Activated naive CD8-positive, alpha-beta T cell treated with anti-CD3 and anti-CD28 coated beads, Interleukin-2, amount 50 U/mL, for 24 hours (primary cell): ENCODE measurements around the gene WHAMM.
A peak's percentile ranks its signal among the peaks of the same experiment; 100 is the strongest.
"Not testable (repeated sequence)": the region's sequence is repeated elsewhere in the genome, so short reads cannot be mapped to it uniquely, and the experiment has no call there.

Source experiments
- ATAC-seq: fragments of 150-1000 bp; cut with Tn5 transposase; one replicate; pipeline ENCODE4 v1.10.0; 2021
- DNase-seq: peaks from one replicate; pipeline ENCODE4 v3.0.0; 2021
- H3K27ac Mint-ChIP-seq: one replicate; pipeline ENCODE4 v1.8.0; 2021; ENCODE audit warnings: mild to moderate bottlenecking, mixed read lengths
- H3K27me3 Mint-ChIP-seq: one replicate; pipeline ENCODE4 v1.8.0; 2021; ENCODE audit warnings: mixed read lengths
- H3K36me3 Mint-ChIP-seq: one replicate; pipeline ENCODE4 v1.8.0; 2021; ENCODE audit warnings: low read depth, mixed read lengths
- H3K4me1 Mint-ChIP-seq: one replicate; pipeline ENCODE4 v1.8.0; 2021; ENCODE audit warnings: mixed read lengths
- H3K4me3 Mint-ChIP-seq: one replicate; pipeline ENCODE4 v1.8.0; 2021; ENCODE audit warnings: mild to moderate bottlenecking, moderate library complexity, mixed read lengths
- H3K9me3 Mint-ChIP-seq: one replicate; pipeline ENCODE4 v1.8.0; 2021; ENCODE audit warnings: mixed read lengths

The WHAMM gene

DNA sequence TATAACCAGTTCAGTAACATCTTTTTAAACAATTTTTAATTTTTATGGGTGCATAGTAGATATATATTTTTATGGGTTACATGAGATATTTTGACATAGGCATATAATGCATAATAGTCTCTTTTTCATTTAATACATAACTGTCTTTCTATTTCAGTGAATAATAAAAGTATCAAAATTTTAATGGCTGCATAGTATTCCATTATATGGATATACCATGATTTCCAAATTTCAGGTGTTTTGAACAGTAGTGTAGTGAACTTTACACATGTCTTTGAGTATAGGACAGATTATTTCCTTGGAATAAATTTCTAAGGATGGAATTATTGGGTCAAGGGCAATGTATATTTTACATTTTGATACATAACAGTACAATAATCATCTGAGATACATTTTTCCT is 10.7 kb downstream of the WHAMM start:
- peaks cover 7% of the 10 kb centered on the region for H3K4me1 Mint-ChIP-seq
- DNase-seq (no peak), ATAC-seq (no peak)
- H3K36me3 Mint-ChIP-seq = peaks cover 50% of the 10 kb centered on the region
- no peaks in the 10 kb centered on the region for H3K9me3 Mint-ChIP-seq
- no peaks in the 10 kb centered on the region for H3K27me3 Mint-ChIP-seq
- no peak overlapping the region for H3K4me3 Mint-ChIP-seq
- no peak overlapping the region for H3K27ac Mint-ChIP-seq

DNA sequence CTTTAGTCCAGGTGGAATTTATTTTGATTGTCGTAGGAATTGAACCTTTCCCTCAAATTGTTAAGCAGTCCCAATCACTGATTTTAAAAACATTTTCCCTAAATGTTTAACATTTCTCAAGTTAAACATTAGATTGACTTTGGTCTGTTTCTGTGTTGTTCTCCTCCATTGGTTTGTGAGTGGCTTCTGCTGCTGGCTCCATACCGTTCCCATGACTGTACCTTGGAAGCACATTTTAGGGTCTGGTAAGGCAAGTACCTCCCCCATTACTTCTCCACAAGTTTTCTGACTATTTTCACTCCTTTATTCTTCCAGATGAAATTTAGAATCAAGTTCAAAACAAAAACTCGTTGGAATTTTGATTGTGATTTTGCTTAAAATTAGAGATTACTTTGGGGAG is 12.0 kb downstream of the WHAMM start:
- H3K27me3 Mint-ChIP-seq, H3K27ac Mint-ChIP-seq, H3K4me3 Mint-ChIP-seq, H3K4me1 Mint-ChIP-seq, DNase-seq, H3K9me3 Mint-ChIP-seq, ATAC-seq: not testable (repeated sequence)
- peaks cover 42% of the 10 kb centered on the region for H3K36me3 Mint-ChIP-seq

DNA sequence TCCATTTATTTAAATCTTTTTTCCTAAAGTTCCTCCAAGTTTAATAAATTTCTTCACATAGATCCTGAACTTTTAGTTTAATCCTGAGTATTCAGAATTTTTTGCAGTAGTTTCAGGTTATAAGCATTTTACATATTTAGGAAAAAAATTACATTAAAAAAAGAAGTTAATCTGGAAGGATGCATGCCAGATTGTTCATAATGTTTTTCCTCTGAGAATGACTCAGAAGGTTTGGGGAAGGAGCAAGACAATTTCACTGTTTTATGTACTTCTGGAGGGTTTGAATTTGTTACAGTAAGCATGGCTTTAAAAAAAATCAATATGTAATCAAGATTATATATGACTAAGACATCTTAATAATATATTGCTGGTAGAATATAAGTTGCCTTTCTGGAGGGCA is 12.4 kb downstream of the WHAMM start:
- not testable (repeated sequence) for ATAC-seq, H3K9me3 Mint-ChIP-seq, H3K4me1 Mint-ChIP-seq, DNase-seq, H3K4me3 Mint-ChIP-seq, H3K27me3 Mint-ChIP-seq, H3K27ac Mint-ChIP-seq
- H3K36me3 Mint-ChIP-seq = peaks cover 43% of the 10 kb centered on the region

DNA sequence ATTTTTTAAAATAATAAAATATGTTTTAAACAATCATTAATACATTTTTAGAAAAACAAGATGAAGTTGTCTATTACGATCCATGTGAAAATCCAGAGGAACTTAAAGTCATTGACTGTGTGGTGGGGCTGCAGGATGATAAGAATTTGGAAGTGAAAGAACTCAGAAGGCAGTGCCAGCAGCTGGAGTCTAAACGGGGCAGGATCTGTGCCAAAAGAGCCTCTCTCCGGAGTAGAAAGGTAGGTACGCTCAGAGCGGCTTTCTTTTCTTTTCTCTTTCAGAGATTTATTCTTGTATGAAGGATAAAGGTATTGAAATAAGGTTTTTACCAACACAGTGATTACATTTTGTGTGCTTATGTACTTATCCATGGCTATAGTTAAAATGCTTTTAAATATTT is 13.6 kb downstream of the WHAMM start:
- H3K27me3 Mint-ChIP-seq = no peaks in the 10 kb centered on the region
- DNase-seq = no peak
- no peaks in the 10 kb centered on the region for H3K9me3 Mint-ChIP-seq
- no peak overlapping the region for H3K4me3 Mint-ChIP-seq
- peaks cover 2% of the 10 kb centered on the region for H3K4me1 Mint-ChIP-seq
- ATAC-seq = no peak
- H3K27ac Mint-ChIP-seq = no peak overlapping the region
- peaks cover 44% of the 10 kb centered on the region for H3K36me3 Mint-ChIP-seq

DNA sequence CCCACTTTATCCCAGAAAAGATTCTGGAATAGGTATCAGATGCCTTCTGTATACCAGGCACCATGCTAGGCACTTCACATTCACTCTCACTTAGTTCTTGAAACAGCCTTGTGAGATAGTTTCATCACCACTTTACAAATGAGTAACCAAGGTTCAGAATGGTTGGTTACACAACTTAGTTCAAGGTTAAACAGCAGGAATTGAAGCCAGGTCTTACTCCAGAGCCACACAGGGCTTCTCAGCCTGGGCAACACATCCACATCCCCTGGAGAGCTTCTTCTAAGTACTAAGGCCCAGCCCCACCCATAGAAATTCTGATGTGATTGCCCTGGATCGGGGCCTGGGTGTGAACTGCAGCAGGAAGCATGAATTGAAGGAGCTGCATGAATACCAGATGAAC is 18.6 kb downstream of the WHAMM start:
- H3K27ac Mint-ChIP-seq = no peak overlapping the region
- DNase-seq (no peak), ATAC-seq (no peak)
- H3K4me1 Mint-ChIP-seq = peaks cover 31% of the 10 kb centered on the region
- H3K4me3 Mint-ChIP-seq = no peak overlapping the region
- no peaks in the 10 kb centered on the region for H3K9me3 Mint-ChIP-seq
- peaks cover 47% of the 10 kb centered on the region for H3K36me3 Mint-ChIP-seq
- no peaks in the 10 kb centered on the region for H3K27me3 Mint-ChIP-seq

DNA sequence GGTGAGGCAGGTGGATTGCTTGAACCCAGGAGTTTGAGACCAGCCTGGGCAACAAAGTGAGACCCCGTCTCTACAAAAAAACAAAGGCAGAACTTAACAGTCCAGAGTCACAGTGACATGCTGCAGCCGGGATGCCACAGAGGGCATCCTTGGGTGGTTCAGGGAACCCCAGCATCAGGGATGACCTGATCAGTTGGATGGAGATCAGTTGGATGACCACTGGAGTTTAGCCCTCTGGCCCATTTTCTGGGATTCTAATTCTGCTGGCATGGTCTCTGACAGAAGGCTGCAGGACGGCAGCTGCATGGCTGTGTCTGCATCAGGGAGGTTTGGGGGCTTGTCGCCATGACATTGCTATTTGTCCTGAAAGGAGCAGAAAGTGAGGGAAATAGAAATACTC is 19.8 kb downstream of the WHAMM start:
- peaks cover 55% of the 10 kb centered on the region for H3K36me3 Mint-ChIP-seq
- H3K4me1 Mint-ChIP-seq = peaks cover 35% of the 10 kb centered on the region
- H3K4me3 Mint-ChIP-seq = no peak overlapping the region
- no peak for DNase-seq
- ATAC-seq = no peak
- H3K27me3 Mint-ChIP-seq = no peaks in the 10 kb centered on the region
- no peak overlapping the region for H3K27ac Mint-ChIP-seq
- H3K9me3 Mint-ChIP-seq = no peaks in the 10 kb centered on the region

DNA sequence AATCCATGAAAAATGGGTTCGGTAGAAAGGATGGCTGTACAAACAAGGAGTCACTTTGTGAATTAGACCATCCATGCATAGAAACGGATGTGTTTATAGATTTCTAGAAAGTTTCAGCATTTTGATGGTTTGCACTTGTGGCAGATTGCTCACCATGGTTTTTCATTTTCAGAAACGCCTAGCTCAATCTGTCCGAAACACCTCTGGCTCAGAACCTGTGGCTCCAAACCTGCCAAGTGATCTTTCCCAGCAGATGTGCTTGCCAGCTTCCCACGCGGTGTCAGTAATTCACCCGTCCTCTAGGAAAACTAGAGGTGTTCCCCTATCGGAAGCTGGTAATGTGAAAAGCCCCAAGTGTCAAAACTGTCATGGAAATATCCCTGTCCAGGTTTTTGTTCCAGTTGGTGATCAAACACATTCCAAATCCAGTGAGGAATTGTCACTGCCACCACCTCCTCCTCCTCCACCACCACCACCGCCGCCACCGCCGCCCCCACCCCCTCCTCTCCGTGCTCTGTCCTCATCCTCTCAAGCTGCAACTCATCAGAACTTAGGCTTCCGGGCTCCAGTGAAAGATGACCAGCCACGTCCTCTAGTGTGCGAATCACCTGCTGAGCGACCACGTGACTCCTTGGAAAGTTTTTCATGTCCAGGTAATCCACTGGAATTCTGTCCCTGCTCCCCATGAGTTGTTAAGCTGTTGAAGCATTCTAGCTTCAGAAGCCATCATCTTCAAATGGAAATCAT is 21.2 kb downstream of the WHAMM start:
- no peak for ATAC-seq
- Mint-ChIP-seq H3K4me1 (peaks cover 35% of the 10 kb centered on the region), H3K27me3 (no peaks in the 10 kb centered on the region), H3K27ac (peak overlapping the region; percentile 21), H3K9me3 (no peaks in the 10 kb centered on the region), H3K4me3 (no peak overlapping the region), H3K36me3 (peaks cover 63% of the 10 kb centered on the region)
- no peak for DNase-seq

DNA sequence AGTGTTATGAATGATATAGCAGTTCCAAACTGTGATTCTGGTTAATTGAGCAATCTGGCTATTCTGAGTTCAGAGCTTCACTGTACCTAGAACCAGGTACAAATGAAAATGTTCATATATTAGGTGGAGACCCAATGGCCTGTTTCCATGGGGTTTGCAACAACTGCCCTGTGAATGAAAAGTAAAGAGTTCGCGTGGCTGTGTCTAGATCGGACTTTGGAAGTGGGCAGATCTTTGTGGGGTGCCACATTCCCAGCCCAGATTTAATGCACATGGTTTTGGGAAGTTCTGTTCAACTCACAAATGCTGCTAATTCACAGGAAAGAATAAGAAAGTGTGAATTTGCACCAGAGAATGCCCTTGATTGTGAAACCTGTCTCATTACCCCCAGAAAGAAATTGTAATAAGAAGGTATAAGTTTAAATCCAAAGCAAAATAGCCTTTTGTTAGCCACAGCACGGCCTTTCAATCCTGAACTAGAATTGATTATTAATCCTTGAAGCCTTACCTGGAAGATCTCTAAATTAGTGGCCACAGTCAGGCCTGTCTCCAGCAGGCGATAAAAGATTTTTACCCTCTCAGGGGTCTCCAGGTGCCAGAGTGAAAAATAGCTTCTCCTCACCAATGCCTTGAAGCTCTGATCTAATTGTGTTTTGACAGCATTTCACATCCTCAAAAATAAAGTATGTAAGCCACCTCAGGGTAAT is 22.6 kb downstream of the WHAMM start:
- H3K9me3 Mint-ChIP-seq = no peaks in the 10 kb centered on the region
- ATAC-seq = peak; percentile 26
- H3K27me3 Mint-ChIP-seq = no peaks in the 10 kb centered on the region
- peak overlapping the region; percentile 82 for H3K27ac Mint-ChIP-seq
- H3K4me3 Mint-ChIP-seq = no peak overlapping the region
- peaks cover 70% of the 10 kb centered on the region for H3K36me3 Mint-ChIP-seq
- peaks cover 35% of the 10 kb centered on the region for H3K4me1 Mint-ChIP-seq
- no peak for DNase-seq

DNA sequence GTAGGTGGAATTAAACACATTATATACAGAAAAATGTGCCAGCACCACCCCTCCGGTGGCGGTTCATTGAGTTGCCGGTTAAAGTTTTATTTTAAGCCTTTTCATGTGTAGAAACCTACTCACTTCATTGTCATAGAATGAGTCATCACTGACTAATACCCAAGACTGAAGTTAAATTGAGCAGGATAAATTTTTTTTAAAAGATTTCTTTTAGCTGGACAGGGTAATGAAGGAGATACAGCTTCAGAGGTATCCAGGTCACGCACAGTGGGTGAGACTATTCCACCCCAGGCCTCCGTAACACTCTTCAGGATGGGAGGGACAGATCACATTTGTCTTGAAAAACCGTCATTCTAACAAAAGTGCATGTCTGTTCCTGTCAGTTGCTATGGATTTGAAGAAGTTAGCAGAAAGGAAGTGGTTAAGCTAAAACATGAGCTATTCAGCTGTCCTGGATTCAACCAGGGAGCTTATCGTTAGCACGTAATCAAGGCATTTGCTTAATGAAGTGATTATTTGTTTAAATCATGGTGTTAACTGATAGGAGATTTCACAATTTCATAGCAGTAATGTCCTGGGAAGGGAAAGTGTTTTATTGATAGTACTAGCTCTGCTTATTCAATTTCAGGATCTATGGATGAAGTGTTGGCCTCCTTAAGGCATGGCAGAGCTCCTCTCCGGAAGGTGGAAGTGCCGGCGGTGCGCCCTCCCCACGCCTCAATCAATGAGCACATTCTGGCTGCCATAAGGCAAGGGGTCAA is 23.4 kb downstream of the WHAMM start:
- ATAC-seq = peak; percentile 85
- peak; percentile 41 for DNase-seq
- Mint-ChIP-seq H3K27me3 (no peaks in the 10 kb centered on the region), H3K36me3 (peaks cover 73% of the 10 kb centered on the region), H3K4me1 (peaks cover 35% of the 10 kb centered on the region), H3K4me3 (peak overlapping the region; percentile 32), H3K9me3 (no peaks in the 10 kb centered on the region), H3K27ac (peak overlapping the region; percentile 82)

DNA sequence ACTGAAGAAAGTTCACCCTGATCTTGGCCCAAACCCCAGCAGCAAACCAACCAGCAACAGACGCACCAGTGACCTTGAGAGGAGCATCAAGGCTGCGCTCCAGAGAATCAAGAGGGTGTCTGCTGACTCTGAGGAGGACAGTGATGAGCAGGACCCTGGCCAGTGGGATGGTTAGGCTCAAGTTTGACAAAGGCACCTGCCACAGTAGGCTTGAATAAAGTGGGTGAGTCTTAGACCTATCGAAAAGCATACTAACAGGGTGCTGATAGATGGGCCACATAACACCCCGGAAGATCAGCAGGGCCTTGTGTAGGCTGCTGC is 23.9 kb downstream of the WHAMM start:
- DNase-seq (no peak), ATAC-seq (no peak)
- H3K4me3 Mint-ChIP-seq = no peak overlapping the region
- peaks cover 30% of the 10 kb centered on the region for H3K4me1 Mint-ChIP-seq
- H3K9me3 Mint-ChIP-seq = no peaks in the 10 kb centered on the region
- H3K27ac Mint-ChIP-seq = peak overlapping the region; percentile 82
- no peaks in the 10 kb centered on the region for H3K27me3 Mint-ChIP-seq
- H3K36me3 Mint-ChIP-seq = peaks cover 70% of the 10 kb centered on the region

DNA sequence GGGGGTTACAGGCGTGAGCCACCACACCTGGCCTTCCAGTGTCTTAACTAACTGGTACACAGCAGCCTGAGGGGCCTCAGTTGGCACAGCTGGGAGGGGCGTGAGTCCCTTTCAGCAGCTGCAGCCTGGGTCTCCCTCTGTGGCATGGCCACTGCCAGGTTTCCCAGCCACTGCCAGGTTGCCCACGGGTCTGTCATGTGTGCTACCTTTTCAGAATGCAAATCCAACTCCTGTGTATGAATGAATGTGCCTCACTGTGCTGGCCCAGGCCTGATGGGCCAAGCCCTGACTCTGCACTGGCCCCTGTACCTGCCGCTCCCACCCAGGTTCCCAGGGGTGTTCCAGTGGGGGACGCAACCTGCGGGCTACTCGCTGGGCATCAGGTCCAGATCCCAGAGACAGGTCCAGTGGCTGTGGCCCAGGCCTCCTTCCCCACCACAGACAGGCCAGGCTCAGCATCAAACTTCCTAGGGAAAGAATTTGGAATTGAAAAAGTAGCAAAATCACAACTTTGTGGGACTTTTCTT is 26.0 kb downstream of the WHAMM start:
- Mint-ChIP-seq H3K27ac (no peak overlapping the region), H3K36me3 (peaks cover 59% of the 10 kb centered on the region), H3K9me3 (no peaks in the 10 kb centered on the region), H3K4me3 (no peak overlapping the region), H3K4me1 (peaks cover 29% of the 10 kb centered on the region), H3K27me3 (no peaks in the 10 kb centered on the region)
- DNase-seq = no peak
- no peak for ATAC-seq

DNA sequence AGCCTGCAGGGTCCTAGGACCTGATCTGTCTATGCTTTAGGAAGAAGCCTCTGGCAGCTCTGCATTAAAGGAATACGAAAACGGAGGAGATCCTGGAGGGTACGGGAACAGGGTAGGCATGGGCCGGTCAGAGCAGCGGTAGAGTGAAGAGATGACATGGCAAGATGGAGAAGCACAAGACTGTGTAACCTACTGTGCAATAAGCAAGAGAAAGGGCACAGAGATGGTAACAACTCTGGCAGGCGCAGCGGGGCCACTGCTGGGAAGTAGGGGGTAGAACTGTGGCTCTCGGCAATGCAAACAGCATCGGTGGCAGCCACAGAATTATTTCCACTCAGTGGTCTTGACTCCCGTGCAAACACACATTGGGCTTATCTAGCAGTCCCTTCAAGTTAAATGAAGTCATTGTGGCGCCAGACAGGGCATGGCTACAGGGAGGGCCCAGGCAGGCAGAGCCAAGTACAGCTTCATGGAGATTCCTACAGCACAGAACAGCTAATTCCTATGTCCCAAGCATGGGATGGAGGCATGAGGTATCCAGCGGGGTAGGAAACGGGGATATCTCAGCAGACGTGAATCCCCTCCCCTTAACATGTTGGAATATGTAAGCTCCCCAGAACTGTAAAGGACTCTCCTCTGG is 28.8 kb downstream of the WHAMM start:
- peaks cover 2% of the 10 kb centered on the region for H3K4me1 Mint-ChIP-seq
- peaks cover 3% of the 10 kb centered on the region for H3K9me3 Mint-ChIP-seq
- no peak overlapping the region for H3K27ac Mint-ChIP-seq
- no peaks in the 10 kb centered on the region for H3K27me3 Mint-ChIP-seq
- ATAC-seq (no peak), DNase-seq (no peak)
- H3K4me3 Mint-ChIP-seq = no peak overlapping the region
- H3K36me3 Mint-ChIP-seq = peaks cover 37% of the 10 kb centered on the region

DNA sequence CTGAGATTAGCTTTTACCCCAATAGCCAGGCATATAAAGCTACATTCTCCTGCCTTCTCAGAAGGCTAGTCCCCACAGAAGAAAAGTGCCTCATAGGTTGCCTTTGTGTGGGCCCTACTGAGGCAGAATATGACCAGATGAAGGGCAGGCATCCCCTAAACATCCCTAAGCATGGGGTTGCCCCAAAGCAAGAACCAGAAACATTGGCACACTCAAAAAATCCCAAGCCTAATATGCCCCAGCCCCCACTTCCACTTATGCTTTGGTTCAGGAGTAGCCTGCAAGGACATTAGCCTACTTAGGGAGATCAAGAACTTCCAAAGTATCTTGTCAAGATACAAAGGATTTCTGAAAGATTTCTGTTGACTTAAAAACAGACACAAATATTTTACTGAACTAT is 29.7 kb downstream of the WHAMM start:
- H3K27me3 Mint-ChIP-seq = no peaks in the 10 kb centered on the region
- H3K27ac Mint-ChIP-seq = no peak overlapping the region
- ATAC-seq = no peak
- H3K4me3 Mint-ChIP-seq = no peak overlapping the region
- H3K9me3 Mint-ChIP-seq = peaks cover 3% of the 10 kb centered on the region
- peaks cover 31% of the 10 kb centered on the region for H3K36me3 Mint-ChIP-seq
- peaks cover 5% of the 10 kb centered on the region for H3K4me1 Mint-ChIP-seq
- no peak for DNase-seq

DNA sequence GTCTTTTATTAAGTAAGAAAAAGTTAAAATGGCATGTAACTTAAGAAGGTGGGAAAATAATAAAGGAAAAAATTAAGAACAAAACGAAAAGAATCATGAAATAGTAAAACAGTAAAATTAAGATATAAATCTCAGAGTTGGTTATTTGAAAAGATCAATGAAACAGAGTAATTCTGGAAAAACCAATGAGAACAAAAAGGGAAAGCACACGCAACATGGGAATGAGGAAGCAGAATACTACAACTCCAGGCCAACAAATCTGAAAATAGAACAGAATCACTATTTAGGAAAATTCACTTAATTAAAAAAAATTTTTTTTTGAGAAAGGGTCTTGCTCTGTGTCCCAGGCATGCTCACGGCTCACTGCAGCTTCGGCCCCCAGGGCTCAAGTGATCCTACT is 30.7 kb downstream of the WHAMM start:
- H3K27ac Mint-ChIP-seq = no peak overlapping the region
- ATAC-seq (no peak), DNase-seq (no peak)
- H3K4me3 Mint-ChIP-seq = no peak overlapping the region
- peaks cover 3% of the 10 kb centered on the region for H3K9me3 Mint-ChIP-seq
- H3K4me1 Mint-ChIP-seq = peaks cover 12% of the 10 kb centered on the region
- peaks cover 3% of the 10 kb centered on the region for H3K27me3 Mint-ChIP-seq
- H3K36me3 Mint-ChIP-seq = peaks cover 24% of the 10 kb centered on the region
